Endothelial cell of umbilical vein (primary cell): ENCODE data around the gene C2CD4B.

Experiments
- POLR2AphosphoS5 ChIP-seq: IDR thresholded peaks from 2 replicates; pipeline ENCODE4 v1.6.1; 2012; ENCODE audit warnings: low read depth, mild to moderate bottlenecking, control low read depth, low read length, moderate library complexity; ENCODE audit not compliant: insufficient read depth
- TF ChIP-seq, protein P1 (sequence below), 2 donors: IDR thresholded peaks; 1 replicate in 1 of 2; 2 replicates in 1 of 2; pipeline ENCODE4 v1.5.1; 2011; ENCODE audit warnings: low read length in 2 of 2, mild to moderate bottlenecking in 2 of 2, moderate library complexity in 2 of 2, control low read depth in 1 of 2, inconsistent platforms in 1 of 2, low read depth in 1 of 2; ENCODE audit not compliant: insufficient read depth in 1 of 2; ENCODE audit errors: extremely low read depth in 1 of 2

DNA sequence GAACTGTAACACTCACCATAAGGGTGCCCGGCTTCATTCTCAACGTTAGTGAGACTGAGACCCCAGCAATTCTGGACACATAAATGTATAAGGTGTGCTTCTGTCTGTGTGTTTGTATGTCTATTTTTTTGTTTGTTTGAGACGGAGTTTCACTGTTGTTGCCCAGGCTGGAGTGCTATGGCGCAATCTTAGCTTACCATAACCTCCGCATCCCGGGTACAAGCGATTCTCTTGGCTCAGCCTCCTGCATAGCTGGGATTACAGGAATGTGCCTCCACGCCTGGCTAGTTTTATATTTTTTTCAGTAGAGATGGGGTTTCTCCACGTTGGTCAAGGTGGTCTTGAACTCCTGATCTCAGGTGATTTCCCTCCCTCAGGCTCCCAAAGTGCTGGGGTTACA, 43.3 kb upstream of the C2CD4B start:
- TF ChIP-seq POLR2AphosphoS5 = no peak
- TF ChIP-seq, protein P1, sequence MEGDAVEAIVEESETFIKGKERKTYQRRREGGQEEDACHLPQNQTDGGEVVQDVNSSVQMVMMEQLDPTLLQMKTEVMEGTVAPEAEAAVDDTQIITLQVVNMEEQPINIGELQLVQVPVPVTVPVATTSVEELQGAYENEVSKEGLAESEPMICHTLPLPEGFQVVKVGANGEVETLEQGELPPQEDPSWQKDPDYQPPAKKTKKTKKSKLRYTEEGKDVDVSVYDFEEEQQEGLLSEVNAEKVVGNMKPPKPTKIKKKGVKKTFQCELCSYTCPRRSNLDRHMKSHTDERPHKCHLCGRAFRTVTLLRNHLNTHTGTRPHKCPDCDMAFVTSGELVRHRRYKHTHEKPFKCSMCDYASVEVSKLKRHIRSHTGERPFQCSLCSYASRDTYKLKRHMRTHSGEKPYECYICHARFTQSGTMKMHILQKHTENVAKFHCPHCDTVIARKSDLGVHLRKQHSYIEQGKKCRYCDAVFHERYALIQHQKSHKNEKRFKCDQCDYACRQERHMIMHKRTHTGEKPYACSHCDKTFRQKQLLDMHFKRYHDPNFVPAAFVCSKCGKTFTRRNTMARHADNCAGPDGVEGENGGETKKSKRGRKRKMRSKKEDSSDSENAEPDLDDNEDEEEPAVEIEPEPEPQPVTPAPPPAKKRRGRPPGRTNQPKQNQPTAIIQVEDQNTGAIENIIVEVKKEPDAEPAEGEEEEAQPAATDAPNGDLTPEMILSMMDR (IDR thresholded peaks at IDR 0.05; ENCODE audit: extremely low read depth in 1 of 2, insufficient read depth in 1 of 2, low read depth in 1 of 2, low read length in 2 of 2) = no peak
